Erythroblast (primary cell): Measurements from ENCODE around the gene GPR18.
"Not testable (repeated sequence)": the region's sequence is repeated elsewhere in the genome, so short reads cannot be mapped to it uniquely, and the experiment has no call there.

Experiments
- DNase-seq, 2 experiments: peaks; one replicate each; lab custom pipeline; 2025; lab: John Stamatoyannopoulos, UW
- GATA1 ChIP-seq: IDR thresholded peaks from 2 replicates; pipeline ENCODE4 v1.6.1; 2011; ENCODE audit warnings: low read depth, mild to moderate bottlenecking, control low read depth, low read length, moderate library complexity
- POLR2A ChIP-seq: IDR thresholded peaks from 2 replicates; pipeline ENCODE4 v1.6.1; 2011; ENCODE audit warnings: mild to moderate bottlenecking, low read length

The GPR18 gene

GRCh38 chr13:99225078-99225477 is 33.1 kb downstream of the GPR18 start:
- TF ChIP-seq POLR2A (no peak), GATA1 (no peak)
- no peak for DNase-seq

- TF ChIP-seq GATA1 (no peak), POLR2A (no peak)
- DNase-seq, result peak; percentile 18 to 36
Measured at GRCh38 chr13:99224021-99224420, 34.2 kb downstream of the GPR18 start.

- DNase-seq, result no peak
Measured at GRCh38 chr13:99223587-99223986, 34.6 kb downstream of the GPR18 start.

GRCh38 chr13:99221567-99222239 is 36.5 kb downstream of the GPR18 start:
- DNase-seq, result no peak
- no peak for TF ChIP-seq GATA1
- no peak for TF ChIP-seq POLR2A

More at GRCh38 chr13:99223587-99223986, 34.6 kb downstream of the GPR18 start:
- TF ChIP-seq POLR2A, result no peak
- TF ChIP-seq GATA1, result no peak

GRCh38 chr13:99220199-99220935 is 37.8 kb downstream of the GPR18 start:
- TF ChIP-seq POLR2A (no peak), GATA1 (no peak)
- no peak for DNase-seq

- no peak for DNase-seq
- TF ChIP-seq GATA1 (no peak), POLR2A (no peak)
Measured at GRCh38 chr13:99218969-99219368, 39.2 kb downstream of the GPR18 start.

GRCh38 chr13:99218545-99218944 is 39.6 kb downstream of the GPR18 start:
- no peak for TF ChIP-seq GATA1
- TF ChIP-seq POLR2A, result no peak
- no peak for DNase-seq

- peak in 1 of 2 experiments; percentile 14 for DNase-seq
- no peak for TF ChIP-seq POLR2A
- TF ChIP-seq GATA1, result no peak
Measured at GRCh38 chr13:99218126-99218525, 40.1 kb downstream of the GPR18 start.

- TF ChIP-seq GATA1, result no peak
- no peak for TF ChIP-seq POLR2A
- DNase-seq, result no peak
Measured at GRCh38 chr13:99217461-99218110, 40.6 kb downstream of the GPR18 start.

GRCh38 chr13:99215184-99215830 is 42.9 kb downstream of the GPR18 start:
- DNase-seq, result no peak
- TF ChIP-seq GATA1, result no peak

GRCh38 chr13:99214731-99215130 is 43.4 kb downstream of the GPR18 start:
- no peak for DNase-seq
- TF ChIP-seq GATA1, result no peak
- no peak for TF ChIP-seq POLR2A

GRCh38 chr13:99214232-99214631 is 43.9 kb downstream of the GPR18 start:
- no peak for DNase-seq
- no peak for TF ChIP-seq POLR2A
- TF ChIP-seq GATA1, result no peak

GRCh38 chr13:99211421-99212035 is 46.7 kb downstream of the GPR18 start:
- DNase-seq, result no peak

GRCh38 chr13:99210627-99211026 is 47.6 kb downstream of the GPR18 start:
- DNase-seq, result not testable (repeated sequence)

More at GRCh38 chr13:99211421-99212035, 46.7 kb downstream of the GPR18 start:
- TF ChIP-seq GATA1 (no peak), POLR2A (no peak)
